Activated CD4-positive, alpha-beta memory T cell treated with anti-CD3 and anti-CD28 coated beads, Interleukin-2, amount 10 ng/mL, durations not matched to agents 7 days and 5 days (primary cell): ENCODE results near the gene CASP12. TPM values are rescaled to one million over a fixed set of nuclear protein-coding genes. Genes with fewer than 3 reads are reported as not detected.
A peak's percentile ranks its signal among the peaks of the same experiment; 100 is the strongest.

ENCODE experiments used
- CTCF ChIA-PET: fragments of 350-600 bp; sonication (Branson Sonifier 250); formaldehyde crosslinking; loops from one replicate; lab custom pipeline; 2021; ENCODE audit warnings: antibody characterized with exemption, inconsistent platforms; lab: Charles Lee
- POLR2A ChIA-PET: fragments of 350-600 bp; sonication (Branson Sonifier 250); formaldehyde crosslinking; loops from one replicate; lab custom pipeline; 2021; ENCODE audit warnings: antibody characterized with exemption; lab: Charles Lee
- DNase-seq: peaks from one replicate; pipeline ENCODE4 v3.0.0-alpha.2; 2020
- H3K27ac Mint-ChIP-seq: one replicate; pipeline ENCODE4 v1.8.0; 2021; ENCODE audit warnings: mild to moderate bottlenecking, mixed read lengths
- H3K27me3 Mint-ChIP-seq: one replicate; pipeline ENCODE4 v1.8.0; 2021; ENCODE audit warnings: mixed read lengths
- H3K36me3 Mint-ChIP-seq: one replicate; pipeline ENCODE4 v1.8.0; 2021; ENCODE audit warnings: low read depth, mixed read lengths
- H3K4me1 Mint-ChIP-seq: one replicate; pipeline ENCODE4 v1.8.0; 2021; ENCODE audit warnings: mixed read lengths
- H3K4me3 Mint-ChIP-seq: one replicate; pipeline ENCODE4 v1.8.0; 2021; ENCODE audit warnings: mild to moderate bottlenecking, mixed read lengths
- H3K9me3 Mint-ChIP-seq: one replicate; pipeline ENCODE4 v1.8.0; 2021; ENCODE audit warnings: mixed read lengths
- total RNA-seq, 2 experiments: library from RNA; stranded (reverse); gene quantifications; one replicate each; pipeline ENCODE4 v1.2.3, GENCODE V29; 2021

CASP12 gene
- total RNA-seq, 2 experiments from 2014 or later, result 0.50 to 0.83 TPM

GRCh38 chr11:104916442-104916841 is 18.2 kb upstream of the CASP12 start:
- peaks cover under 1% of the 10 kb centered on the region for H3K9me3 Mint-ChIP-seq
- peak overlapping the region; percentile 79 for H3K27ac Mint-ChIP-seq
- no peaks in the 10 kb centered on the region for H3K27me3 Mint-ChIP-seq
- peaks cover 46% of the 10 kb centered on the region for H3K4me1 Mint-ChIP-seq
- POLR2A ChIA-PET, result interaction anchor here (1.2 to 3.2 kb wide), 6 partner anchors 18 to 211 kb away, joined by 3 to 28 read pairs (median 6); partner anchors contain the start of genes CASP12 and CASP4
- peak overlapping the region; percentile 83 for H3K4me3 Mint-ChIP-seq
- DNase-seq, result no peak
- peaks cover 10% of the 10 kb centered on the region for H3K36me3 Mint-ChIP-seq
- CTCF ChIA-PET, result interaction anchor here (0.6 to 2.1 kb wide), 5 partner anchors 9 to 386 kb away, joined by 3 to 6 read pairs (median 3); partner anchors contain the start of gene CASP12

GRCh38 chr11:104912102-104912501 is 13.8 kb upstream of the CASP12 start:
- no peaks in the 10 kb centered on the region for H3K27me3 Mint-ChIP-seq
- DNase-seq, result no peak

DNA sequence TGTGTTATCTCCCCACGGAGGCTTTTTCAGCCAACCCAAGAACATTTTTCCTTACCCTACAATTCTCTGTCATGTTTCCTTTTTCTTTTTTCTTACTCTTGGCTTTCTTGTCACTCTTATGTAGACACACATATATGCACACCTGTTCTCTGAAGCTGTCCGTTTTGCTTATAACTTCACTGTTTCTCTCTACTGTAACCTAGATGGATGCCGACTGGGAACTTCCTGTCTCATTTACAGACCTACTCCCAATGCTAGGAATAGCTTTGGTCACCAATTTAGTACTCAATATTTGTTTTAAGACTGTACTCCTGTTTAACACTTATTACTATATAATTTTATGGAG is 9.9 kb upstream of the CASP12 start:
- H3K27me3 Mint-ChIP-seq, result no peaks in the 10 kb centered on the region
- POLR2A ChIA-PET, result interaction anchor here (1.0 to 2.3 kb wide), 7 partner anchors 10 to 203 kb away, joined by 3 to 11 read pairs (median 3); partner anchors contain the start of gene CASP12

More at GRCh38 chr11:104912102-104912501, 13.8 kb upstream of the CASP12 start:
- ChIA-PET POLR2A (no interaction called here), CTCF (no interaction called here)
- peaks cover 41% of the 10 kb centered on the region for H3K4me1 Mint-ChIP-seq
- H3K27ac Mint-ChIP-seq, result no peak overlapping the region
- H3K9me3 Mint-ChIP-seq, result peaks cover 7% of the 10 kb centered on the region
- peaks cover 25% of the 10 kb centered on the region for H3K36me3 Mint-ChIP-seq
- no peak overlapping the region for H3K4me3 Mint-ChIP-seq

DNA sequence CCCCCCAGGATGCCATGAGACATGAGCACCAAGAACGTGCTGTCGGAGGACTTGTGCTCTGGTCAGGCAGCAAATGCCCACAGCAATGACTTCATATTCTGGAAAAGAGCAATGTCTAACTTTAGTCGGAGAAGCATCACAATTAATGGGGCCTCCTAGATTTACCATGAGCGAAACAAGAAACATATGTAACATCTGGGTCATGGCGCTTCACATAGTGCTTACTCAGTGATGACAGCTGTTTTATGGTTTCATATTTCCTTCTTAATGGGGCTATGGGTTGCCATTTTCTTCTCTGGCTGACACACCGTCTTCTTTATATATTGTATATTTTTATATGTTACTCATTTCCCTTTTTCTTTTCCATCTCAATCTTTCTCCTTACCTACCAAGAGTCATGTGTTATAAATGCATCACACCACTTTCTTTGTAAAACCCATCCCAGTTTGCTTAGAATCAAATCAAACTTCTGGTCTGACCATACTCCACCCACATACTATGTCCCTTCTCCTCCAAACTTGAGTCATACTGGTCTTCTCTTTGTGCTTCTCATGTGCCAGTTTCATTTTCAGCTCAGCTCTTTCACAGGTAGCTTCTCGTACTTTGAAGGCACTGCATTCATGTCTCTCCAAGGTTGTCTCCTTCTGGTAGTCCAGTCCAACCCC is 9.4 kb upstream of the CASP12 start:
- no peak for DNase-seq
- CTCF ChIA-PET, result interaction anchor here (1.7 kb wide), 1 partner anchor 9 kb away, joined by 6 read pairs; no protein-coding TSS in a partner anchor
- H3K27ac Mint-ChIP-seq, result peak overlapping the region; percentile 69

More for the DNA sequence above, 9.9 kb upstream of the CASP12 start:
- peaks cover 17% of the 10 kb centered on the region for H3K9me3 Mint-ChIP-seq
- H3K27ac Mint-ChIP-seq, result peak overlapping the region; percentile 69
- H3K4me1 Mint-ChIP-seq, result peaks cover 25% of the 10 kb centered on the region
- peaks cover 52% of the 10 kb centered on the region for H3K36me3 Mint-ChIP-seq
- DNase-seq, result no peak
- CTCF ChIA-PET, result interaction anchor here (1.7 kb wide), 1 partner anchor 9 kb away, joined by 6 read pairs; no protein-coding TSS in a partner anchor
- no peak overlapping the region for H3K4me3 Mint-ChIP-seq

DNA sequence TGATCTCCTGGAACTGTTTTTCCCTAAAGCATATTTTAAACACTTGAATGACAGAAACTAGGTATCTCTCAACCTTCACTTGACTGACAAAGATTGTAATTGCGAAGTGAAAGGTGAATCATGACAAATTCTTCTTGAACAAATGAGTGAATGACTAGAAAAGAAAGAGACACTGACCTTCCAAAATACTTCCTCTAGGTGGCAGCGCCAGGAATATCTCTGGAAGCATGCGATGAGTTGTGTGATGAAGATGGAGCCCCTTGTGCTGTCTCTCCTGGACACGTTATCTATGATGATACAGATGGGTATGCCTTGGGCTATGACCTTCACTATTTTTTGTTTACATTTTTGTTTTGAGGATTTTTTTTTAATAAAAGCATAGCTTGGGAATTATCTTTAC is 7.0 kb upstream of the CASP12 start:
- H3K9me3 Mint-ChIP-seq, result peaks cover 22% of the 10 kb centered on the region
- no peaks in the 10 kb centered on the region for H3K27me3 Mint-ChIP-seq
- DNase-seq, result no peak
- ChIA-PET CTCF (no interaction called here), POLR2A (no interaction called here)
- no peak overlapping the region for H3K27ac Mint-ChIP-seq
- peaks cover 32% of the 10 kb centered on the region for H3K4me1 Mint-ChIP-seq
- H3K36me3 Mint-ChIP-seq, result peaks cover 73% of the 10 kb centered on the region
- H3K4me3 Mint-ChIP-seq, result no peak overlapping the region

More for the DNA sequence above, 9.4 kb upstream of the CASP12 start:
- no peak overlapping the region for H3K4me3 Mint-ChIP-seq
- peaks cover 23% of the 10 kb centered on the region for H3K4me1 Mint-ChIP-seq
- H3K36me3 Mint-ChIP-seq, result peaks cover 54% of the 10 kb centered on the region
- peaks cover 17% of the 10 kb centered on the region for H3K9me3 Mint-ChIP-seq
- POLR2A ChIA-PET, result interaction anchor here (0.9 to 2.3 kb wide), 8 partner anchors 10 to 202 kb away, joined by 3 to 11 read pairs (median 3); partner anchors contain the start of genes CASP12 and CASP4
- no peaks in the 10 kb centered on the region for H3K27me3 Mint-ChIP-seq

GRCh38 chr11:104899226-104899625 is 966 bp upstream of the CASP12 start:
- no peak overlapping the region for H3K27ac Mint-ChIP-seq
- H3K4me3 Mint-ChIP-seq, result no peak overlapping the region
- peaks cover 34% of the 10 kb centered on the region for H3K4me1 Mint-ChIP-seq
- peaks cover 5% of the 10 kb centered on the region for H3K9me3 Mint-ChIP-seq
- no peak for DNase-seq
- POLR2A ChIA-PET, result interaction anchor here (1.4 to 3.6 kb wide), 3 partner anchors 9 to 100 kb away, joined by 3 to 28 read pairs (median 11); no protein-coding TSS in a partner anchor
- H3K36me3 Mint-ChIP-seq, result peaks cover 37% of the 10 kb centered on the region
- H3K27me3 Mint-ChIP-seq, result no peaks in the 10 kb centered on the region
- CTCF ChIA-PET, result interaction anchor here (1.4 kb wide), 1 partner anchor 12 kb away, joined by 3 read pairs; no protein-coding TSS in a partner anchor

- POLR2A ChIA-PET, result interaction anchor here (1.3 to 3.6 kb wide), 8 partner anchors 9 to 72 kb away, joined by 3 to 28 read pairs (median 4); no protein-coding TSS in a partner anchor
- peaks cover 5% of the 10 kb centered on the region for H3K9me3 Mint-ChIP-seq
- H3K27me3 Mint-ChIP-seq, result no peaks in the 10 kb centered on the region
- DNase-seq, result no peak
- CTCF ChIA-PET, result interaction anchor here (0.9 to 1.4 kb wide), 3 partner anchors 13 to 19 kb away, joined by 3 read pairs; no protein-coding TSS in a partner anchor
- H3K4me1 Mint-ChIP-seq, result peaks cover 34% of the 10 kb centered on the region
- peak overlapping the region; percentile 78 for H3K4me3 Mint-ChIP-seq
- H3K27ac Mint-ChIP-seq, result peak overlapping the region; percentile 81
- peaks cover 33% of the 10 kb centered on the region for H3K36me3 Mint-ChIP-seq
Measured at GRCh38 chr11:104898685-104899013, 389 bp upstream of the CASP12 start.

DNA sequence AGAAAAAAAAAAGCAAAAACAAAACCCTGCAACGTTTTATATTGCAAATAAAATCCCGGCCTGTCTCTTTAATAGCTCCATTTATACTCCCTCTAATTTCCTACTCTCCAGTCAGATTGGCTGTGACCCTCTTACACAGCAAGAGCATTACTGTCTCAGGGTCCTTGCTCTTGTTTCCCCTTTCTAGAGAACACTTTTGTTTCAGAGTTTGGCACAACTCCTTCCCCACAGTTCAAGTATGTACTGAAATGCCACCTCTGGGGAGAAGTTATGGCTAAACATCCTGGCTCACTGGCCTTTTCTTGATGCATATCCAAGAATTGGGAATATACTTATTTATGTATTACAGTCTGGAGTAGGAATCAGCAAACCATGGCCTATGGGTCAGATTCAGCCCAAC is 2.6 kb downstream of the CASP12 start:
- Mint-ChIP-seq H3K4me1 (peaks cover 22% of the 10 kb centered on the region), H3K9me3 (peaks cover 1% of the 10 kb centered on the region), H3K27ac (no peak overlapping the region), H3K27me3 (no peaks in the 10 kb centered on the region), H3K36me3 (peaks cover 11% of the 10 kb centered on the region), H3K4me3 (no peak overlapping the region)
- POLR2A ChIA-PET, result interaction anchor here (0.9 kb wide), 1 partner anchor 12 kb away, joined by 3 read pairs; no protein-coding TSS in a partner anchor
- CTCF ChIA-PET, result no interaction called here
- DNase-seq, result no peak

DNA sequence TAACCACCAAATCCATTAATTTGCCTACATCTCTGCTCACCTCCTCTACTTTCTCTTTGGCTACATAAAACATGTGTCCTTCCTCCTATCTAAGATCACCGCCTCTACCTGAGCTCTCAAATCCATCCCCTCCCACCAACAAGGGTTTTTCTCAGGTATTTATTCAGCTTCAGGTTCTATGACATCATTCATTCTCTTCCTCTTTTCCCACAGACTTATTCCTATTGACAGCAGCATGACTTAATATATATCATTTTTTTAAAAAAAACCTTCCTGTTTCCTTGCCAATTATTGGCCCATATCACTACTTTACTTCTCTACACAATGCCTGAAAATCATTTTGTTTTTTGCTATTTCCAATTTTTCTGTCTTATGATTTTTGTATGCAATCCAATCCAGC is 4.4 kb downstream of the CASP12 start:
- Mint-ChIP-seq H3K27ac (no peak overlapping the region), H3K4me3 (no peak overlapping the region), H3K27me3 (no peaks in the 10 kb centered on the region), H3K36me3 (peaks cover 5% of the 10 kb centered on the region), H3K9me3 (no peaks in the 10 kb centered on the region), H3K4me1 (peaks cover 22% of the 10 kb centered on the region)
- DNase-seq, result no peak
- ChIA-PET CTCF (no interaction called here), POLR2A (no interaction called here)

DNA sequence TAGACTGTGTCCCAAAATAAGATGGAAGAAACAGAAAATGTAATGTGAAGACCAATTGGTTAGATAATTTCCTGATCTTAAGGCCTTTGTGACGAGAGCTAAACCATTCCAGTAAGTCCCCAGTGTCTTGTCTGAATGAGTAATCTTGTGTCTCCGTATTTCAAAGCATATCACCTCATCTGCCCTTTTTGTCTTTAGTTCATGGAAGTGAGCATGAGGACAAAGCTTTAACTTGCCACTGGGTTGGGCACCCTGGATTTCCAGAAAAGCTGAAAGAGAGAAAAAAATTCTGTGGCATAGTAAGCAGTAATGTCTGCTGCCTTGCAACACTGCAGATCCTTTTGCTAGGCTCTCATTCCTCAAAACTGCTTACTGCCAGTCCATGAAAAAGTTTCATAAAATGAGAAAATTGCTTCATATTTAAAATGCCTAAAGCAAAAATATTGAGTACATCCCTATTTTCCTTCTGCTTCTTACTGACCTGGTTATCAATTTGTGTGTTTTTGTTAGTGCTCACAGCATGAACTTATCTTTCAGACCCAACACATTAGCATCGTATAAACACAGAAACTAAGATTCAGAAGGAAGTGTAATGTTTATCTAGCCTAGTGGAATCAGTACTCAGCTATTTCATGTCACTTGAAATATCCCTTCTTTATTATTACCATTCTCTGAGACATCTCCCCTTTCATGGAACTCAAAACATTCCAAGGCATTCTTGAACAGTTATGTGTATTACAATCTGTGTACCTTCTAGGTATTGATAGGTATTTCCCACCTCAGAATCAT is 5.3 kb downstream of the CASP12 start:
- H3K27ac Mint-ChIP-seq, result no peak overlapping the region
- POLR2A ChIA-PET, result interaction anchor here (1.3 kb wide), 1 partner anchor 15 kb away, joined by 3 read pairs; no protein-coding TSS in a partner anchor

GRCh38 chr11:104891135-104891534 is 7.1 kb downstream of the CASP12 start:
- Mint-ChIP-seq H3K36me3 (peaks cover 15% of the 10 kb centered on the region), H3K4me1 (no peaks in the 10 kb centered on the region), H3K4me3 (no peak overlapping the region), H3K9me3 (no peaks in the 10 kb centered on the region), H3K27me3 (no peaks in the 10 kb centered on the region), H3K27ac (no peak overlapping the region)
- DNase-seq, result no peak
- ChIA-PET POLR2A (no interaction called here), CTCF (no interaction called here)

More for the DNA sequence above, 5.3 kb downstream of the CASP12 start:
- Mint-ChIP-seq H3K4me3 (no peak overlapping the region), H3K36me3 (peaks cover 8% of the 10 kb centered on the region), H3K9me3 (no peaks in the 10 kb centered on the region), H3K27me3 (no peaks in the 10 kb centered on the region), H3K4me1 (peaks cover 13% of the 10 kb centered on the region)
- CTCF ChIA-PET, result interaction anchor here (0.6 kb wide), 1 partner anchor 17 kb away, joined by 3 read pairs; no protein-coding TSS in a partner anchor
- no peak for DNase-seq

GRCh38 chr11:104883342-104883741 is 14.9 kb downstream of the CASP12 start:
- Mint-ChIP-seq H3K27me3 (no peaks in the 10 kb centered on the region), H3K4me1 (peaks cover 6% of the 10 kb centered on the region), H3K36me3 (peaks cover 36% of the 10 kb centered on the region), H3K4me3 (no peak overlapping the region), H3K27ac (no peak overlapping the region), H3K9me3 (peaks cover 15% of the 10 kb centered on the region)
- no peak for DNase-seq
- POLR2A ChIA-PET, result interaction anchor here (1.2 to 1.8 kb wide), 2 partner anchors 10 to 15 kb away, joined by 3 to 5 read pairs; partner anchors contain the start of gene CASP12
- CTCF ChIA-PET, result no interaction called here
